Natural killer cell treated with Interleukin-12 subunit alpha and Interleukin-12 subunit beta and Interleukin-15 and Interleukin-18, amount 100 ng/mL, for 72 hours (primary cell): ENCODE results near the gene PDZK1IP1. TPM values are rescaled to one million over a fixed set of nuclear protein-coding genes. Genes with fewer than 3 reads are reported as not detected.
A peak's percentile ranks its signal among the peaks of the same experiment; 100 is the strongest.

Source experiments
- ATAC-seq, 2 donors: fragments of 150-1000 bp; cut with Tn5 transposase in 1 of 2; sonication (Bioruptor Pico), chemical (Tn5 transposase) in 1 of 2; 2 replicates each; pipeline ENCODE4 v1.10.0; 2021
- DNase-seq: peaks from one replicate; pipeline ENCODE4 v3.0.0; 2022; ENCODE audit warnings: low spot score
- H3K27ac Mint-ChIP-seq, 2 donors: 1 replicate in 1 of 2; 2 replicates in 1 of 2; pipeline ENCODE4 v1.8.0; 2022; ENCODE audit warnings: mixed read lengths in 2 of 2, mild to moderate bottlenecking in 1 of 2, moderate library complexity in 1 of 2
- H3K27me3 Mint-ChIP-seq, 2 donors: 1 replicate in 1 of 2; 2 replicates in 1 of 2; pipeline ENCODE4 v1.8.0; 2022; ENCODE audit warnings: mixed read lengths in 2 of 2
- H3K36me3 Mint-ChIP-seq: one replicate; pipeline ENCODE4 v1.8.0; 2022; ENCODE audit warnings: mixed read lengths
- H3K4me1 Mint-ChIP-seq, 2 donors: 1 replicate in 1 of 2; 2 replicates in 1 of 2; pipeline ENCODE4 v1.8.0; 2022; ENCODE audit warnings: low read depth in 2 of 2, mixed read lengths in 2 of 2, mild to moderate bottlenecking in 1 of 2
- H3K4me3 Mint-ChIP-seq: one replicate; pipeline ENCODE4 v1.8.0; 2022; ENCODE audit warnings: mixed read lengths
- H3K9me3 Mint-ChIP-seq: 2 replicates; pipeline ENCODE4 v1.8.0; 2022; ENCODE audit warnings: mixed read lengths
- total RNA-seq, 2 donors: library from RNA; stranded (reverse); gene quantifications; one replicate each; pipeline ENCODE4 v1.2.3, GENCODE V29; 2022

Gene PDZK1IP1
- total RNA-seq, 2 donors from 2014 or later: not detected

DNA sequence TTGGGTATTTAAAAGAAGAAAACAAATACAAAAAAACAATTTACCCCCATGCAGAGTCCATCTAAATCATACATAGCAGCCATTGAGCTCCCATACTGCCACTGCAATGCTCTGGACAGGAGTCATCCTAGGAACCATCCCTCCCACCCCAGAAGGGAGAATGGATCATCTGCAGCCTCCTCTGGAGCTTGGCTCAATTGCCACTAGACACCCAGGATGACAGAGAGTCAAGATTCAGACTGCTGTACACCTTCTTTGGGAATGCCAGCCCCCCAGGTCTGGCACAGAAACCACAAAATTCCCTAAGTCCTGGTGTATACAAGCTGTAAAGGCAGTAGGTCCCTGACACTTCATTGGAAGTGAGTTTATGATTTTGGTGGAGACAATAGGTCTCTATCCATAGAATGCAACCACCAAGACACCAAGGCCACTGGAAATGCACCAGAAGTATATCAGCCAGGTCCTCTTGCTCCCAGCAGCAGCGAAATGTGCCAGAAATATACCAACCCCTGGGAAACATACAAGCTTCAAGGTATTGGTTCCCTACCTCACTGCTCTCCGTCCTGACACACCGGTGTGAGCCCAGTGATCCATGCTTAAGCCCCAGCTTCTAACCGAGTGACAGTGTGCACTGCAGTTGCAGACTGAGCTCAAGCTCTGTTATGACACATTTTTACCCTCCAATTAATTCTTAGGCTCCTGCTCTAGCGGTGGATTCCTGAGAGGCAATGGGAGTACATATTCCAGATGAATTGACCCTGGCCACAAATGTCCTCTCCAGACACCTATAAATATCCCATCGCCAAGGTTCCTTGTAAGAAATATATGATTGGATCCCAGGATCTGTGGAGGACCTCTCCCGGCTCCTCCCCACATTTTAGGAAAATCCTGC, 37.8 kb upstream of the PDZK1IP1 start:
- H3K9me3 Mint-ChIP-seq: no peaks in the 10 kb centered on the region
- peaks cover 42 to 60% of the 10 kb centered on the region in 2 donors for H3K27me3 Mint-ChIP-seq
- H3K4me1 Mint-ChIP-seq: peaks cover 24 to 30% of the 10 kb centered on the region in 2 donors
- ATAC-seq: no peak
- no peak overlapping the region for H3K27ac Mint-ChIP-seq
- no peaks in the 10 kb centered on the region for H3K36me3 Mint-ChIP-seq
- H3K4me3 Mint-ChIP-seq: no peak overlapping the region
- no peak for DNase-seq

DNA sequence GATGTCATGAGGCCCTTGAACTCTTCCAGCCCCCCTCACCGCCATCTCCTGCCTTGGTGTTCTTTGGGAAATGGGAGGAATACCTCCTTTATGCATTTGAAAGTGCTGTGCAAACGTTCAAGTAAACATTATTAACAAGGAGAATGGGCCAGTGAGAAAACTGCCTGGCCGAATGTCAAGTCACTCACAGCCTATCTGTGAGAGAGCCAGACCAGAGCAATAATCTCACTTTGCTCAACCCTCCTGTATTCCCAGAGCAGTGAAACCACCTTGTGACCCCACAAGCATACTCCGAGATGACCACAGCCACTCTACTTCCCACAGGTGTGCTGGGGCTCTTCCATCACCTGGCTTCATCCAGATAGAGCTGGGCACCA, 37.0 kb upstream of the PDZK1IP1 start:
- ATAC-seq: no peak
- Mint-ChIP-seq H3K4me1 (peaks cover 19 to 26% of the 10 kb centered on the region in 2 donors), H3K9me3 (no peaks in the 10 kb centered on the region), H3K27me3 (peaks cover 38 to 52% of the 10 kb centered on the region in 2 donors), H3K27ac (no peak overlapping the region), H3K36me3 (no peaks in the 10 kb centered on the region), H3K4me3 (peak overlapping the region; percentile 48)
- no peak for DNase-seq

DNA sequence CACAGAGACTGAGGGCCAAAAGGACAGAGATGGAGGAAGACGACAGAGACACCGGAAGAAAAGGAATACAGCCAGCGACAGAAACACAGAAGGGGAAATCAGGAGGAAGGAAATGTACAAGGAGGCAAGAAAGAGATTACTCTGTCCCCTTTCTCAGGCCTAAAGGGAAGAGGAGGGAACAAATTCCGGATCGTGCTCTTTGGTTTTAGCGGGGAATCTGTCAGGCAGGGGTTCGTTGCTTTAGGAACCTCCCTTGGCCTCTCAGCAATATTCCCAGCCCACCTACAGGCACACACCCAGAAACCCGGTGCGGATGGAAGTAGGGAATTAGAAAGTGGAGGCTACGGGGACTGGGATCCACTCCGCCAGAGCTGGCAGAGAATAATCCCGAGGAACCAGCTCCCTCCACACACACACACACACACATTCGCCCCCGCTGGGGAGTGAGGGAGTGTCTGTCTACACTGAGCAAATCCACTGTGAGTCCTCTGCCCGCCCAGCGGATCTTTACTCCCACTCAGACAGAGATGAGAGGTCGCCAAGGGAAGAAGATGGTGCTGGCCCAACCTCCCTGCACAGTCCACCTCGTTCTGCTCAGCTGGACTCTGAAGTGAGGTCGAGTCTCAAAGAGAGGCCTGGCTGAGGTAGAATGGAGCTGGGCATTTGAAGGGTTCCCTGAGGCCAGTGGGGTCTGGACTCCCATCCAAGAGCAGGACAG, 36.4 kb upstream of the PDZK1IP1 start:
- peak overlapping the region; percentile 38 for H3K4me3 Mint-ChIP-seq
- peaks cover 32 to 47% of the 10 kb centered on the region in 2 donors for H3K27me3 Mint-ChIP-seq
- no peaks in the 10 kb centered on the region for H3K9me3 Mint-ChIP-seq
- DNase-seq (no peak), ATAC-seq (no peak)
- H3K36me3 Mint-ChIP-seq: no peaks in the 10 kb centered on the region
- peaks cover 14 to 21% of the 10 kb centered on the region in 2 donors for H3K4me1 Mint-ChIP-seq
- no peak overlapping the region for H3K27ac Mint-ChIP-seq

DNA sequence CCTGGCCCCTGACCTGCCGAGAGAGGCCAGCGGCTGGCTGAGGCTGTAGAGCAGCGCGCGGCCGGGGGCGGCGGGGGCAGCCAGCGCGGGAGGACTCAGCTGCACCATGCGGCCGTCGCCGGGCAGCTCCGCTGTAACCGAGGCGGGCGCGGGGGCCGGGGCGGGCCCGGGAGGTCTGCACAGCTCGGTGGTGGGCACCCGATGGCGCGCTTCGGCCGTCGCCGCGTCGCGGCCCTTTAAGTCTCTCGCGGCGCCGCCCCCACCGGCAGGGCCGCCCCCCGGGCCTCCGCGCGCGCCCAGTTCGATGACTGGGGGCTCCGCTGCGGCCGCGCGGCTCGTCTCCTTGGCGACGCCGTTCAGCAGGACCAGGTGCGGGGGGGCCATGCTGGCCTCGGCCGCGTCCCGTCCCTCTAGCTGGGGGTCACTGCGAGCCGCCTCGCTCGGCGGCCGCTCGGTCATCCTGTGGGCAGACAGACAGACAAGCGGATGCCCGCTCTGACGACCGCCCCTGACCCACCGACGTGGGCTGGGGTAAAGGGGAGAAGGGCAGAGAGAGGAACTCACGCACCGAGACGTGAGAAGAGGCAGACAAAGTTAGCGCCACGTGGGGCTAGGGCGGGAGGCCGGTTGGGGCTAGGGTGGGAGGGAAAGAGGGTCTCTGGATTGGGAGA, 35.7 kb upstream of the PDZK1IP1 start:
- Mint-ChIP-seq H3K4me1 (peaks cover 10 to 20% of the 10 kb centered on the region in 2 donors), H3K9me3 (no peaks in the 10 kb centered on the region), H3K27me3 (peaks cover 37 to 46% of the 10 kb centered on the region in 2 donors), H3K27ac (no peak overlapping the region), H3K4me3 (peak overlapping the region; percentile 38), H3K36me3 (no peaks in the 10 kb centered on the region)
- DNase-seq (no peak), ATAC-seq (peak; percentile 29 to 37)

GRCh38 chr1:47224676-47225399, 35.0 kb upstream of the PDZK1IP1 start:
- H3K27me3 Mint-ChIP-seq: peaks cover 34 to 45% of the 10 kb centered on the region in 2 donors
- no peak for DNase-seq
- no peaks in the 10 kb centered on the region for H3K9me3 Mint-ChIP-seq
- no peak overlapping the region for H3K27ac Mint-ChIP-seq
- H3K4me3 Mint-ChIP-seq: no peak overlapping the region
- no peaks in the 10 kb centered on the region for H3K36me3 Mint-ChIP-seq
- H3K4me1 Mint-ChIP-seq: peaks cover 3 to 13% of the 10 kb centered on the region in 2 donors
- no peak for ATAC-seq

DNA sequence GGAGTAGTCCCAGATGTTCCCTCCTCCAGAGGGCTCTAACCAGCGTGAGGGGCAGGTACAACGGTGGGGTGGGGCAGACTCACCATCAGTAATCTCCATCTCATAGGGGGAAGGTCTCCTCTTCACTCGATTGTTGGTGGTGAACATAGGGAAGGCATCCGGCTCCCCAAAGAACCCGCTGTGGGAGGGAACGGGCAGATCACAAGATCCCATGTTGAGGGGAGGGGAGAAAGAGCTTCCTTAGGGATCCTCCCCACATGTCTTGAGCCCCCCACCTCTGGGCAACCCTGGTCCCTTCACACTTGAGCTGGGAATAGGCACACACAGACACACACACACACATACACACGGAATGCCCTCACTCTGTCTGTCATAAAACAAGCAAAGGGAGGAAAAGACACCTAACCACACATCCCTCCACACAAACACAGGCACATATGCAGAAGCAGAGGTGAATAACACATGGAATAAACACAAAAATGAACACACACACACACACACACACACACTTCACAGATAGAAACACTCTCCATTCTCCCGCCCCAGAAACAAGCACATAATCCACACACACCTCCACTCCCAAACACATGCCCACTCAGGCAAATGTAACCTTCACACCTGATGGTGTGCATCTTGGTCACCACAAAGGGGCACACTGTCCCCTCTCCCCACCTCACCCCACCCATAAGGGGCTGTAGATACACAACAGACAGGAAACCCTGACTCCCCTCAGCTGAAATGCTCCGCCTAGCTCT, 34.3 kb upstream of the PDZK1IP1 start:
- H3K9me3 Mint-ChIP-seq: no peaks in the 10 kb centered on the region
- ATAC-seq (no peak), DNase-seq (no peak)
- no peak overlapping the region for H3K4me3 Mint-ChIP-seq
- no peak overlapping the region for H3K27ac Mint-ChIP-seq
- H3K4me1 Mint-ChIP-seq: peaks cover 0 to 6% of the 10 kb centered on the region in 2 donors
- H3K36me3 Mint-ChIP-seq: no peaks in the 10 kb centered on the region
- H3K27me3 Mint-ChIP-seq: peaks cover 27 to 38% of the 10 kb centered on the region in 2 donors

- H3K27me3 Mint-ChIP-seq: peaks cover 24 to 35% of the 10 kb centered on the region in 2 donors
- ATAC-seq (no peak), DNase-seq (no peak)
- H3K4me3 Mint-ChIP-seq: no peak overlapping the region
- no peaks in the 10 kb centered on the region for H3K36me3 Mint-ChIP-seq
- no peak overlapping the region for H3K27ac Mint-ChIP-seq
- H3K4me1 Mint-ChIP-seq: peaks cover 0 to 6% of the 10 kb centered on the region in 2 donors
- no peaks in the 10 kb centered on the region for H3K9me3 Mint-ChIP-seq
These were observed 33.5 kb upstream of the PDZK1IP1 start for GRCh38 chr1:47223174-47223920.

DNA sequence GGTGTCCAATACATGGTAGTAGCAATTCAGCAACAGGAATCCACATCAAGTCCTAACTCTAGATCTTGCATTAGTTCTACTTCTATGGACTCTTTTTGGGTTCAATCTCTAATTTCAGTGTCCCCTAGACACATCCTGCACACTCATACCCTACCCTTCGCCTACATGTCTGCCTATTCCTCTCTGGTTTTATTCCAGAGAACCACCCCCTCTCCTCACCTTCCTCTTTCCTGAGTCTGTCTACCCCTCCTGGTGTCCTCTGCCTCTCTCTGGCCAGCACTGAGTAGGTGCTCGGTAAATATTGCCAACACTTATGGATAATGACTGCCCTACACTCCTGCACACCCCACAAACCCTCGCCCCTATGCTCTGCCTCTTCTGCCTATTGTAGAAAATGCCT, 32.6 kb upstream of the PDZK1IP1 start:
- no peak for DNase-seq
- Mint-ChIP-seq H3K36me3 (no peaks in the 10 kb centered on the region), H3K4me3 (no peak overlapping the region), H3K27ac (no peak overlapping the region), H3K27me3 (peaks cover 17 to 26% of the 10 kb centered on the region in 2 donors), H3K4me1 (peaks cover 0 to 6% of the 10 kb centered on the region in 2 donors), H3K9me3 (no peaks in the 10 kb centered on the region)
- no peak for ATAC-seq

- H3K36me3 Mint-ChIP-seq: no peaks in the 10 kb centered on the region
- ATAC-seq (no peak), DNase-seq (no peak)
- no peak overlapping the region for H3K4me3 Mint-ChIP-seq
- H3K27ac Mint-ChIP-seq: no peak overlapping the region
- H3K4me1 Mint-ChIP-seq: no peaks in the 10 kb centered on the region
- H3K9me3 Mint-ChIP-seq: no peaks in the 10 kb centered on the region
- H3K27me3 Mint-ChIP-seq: peaks cover 9% of the 10 kb centered on the region in 2 donors
These were observed 29.9 kb upstream of the PDZK1IP1 start for GRCh38 chr1:47219590-47220220.

- ATAC-seq (no peak), DNase-seq (no peak)
- H3K27ac Mint-ChIP-seq: no peak overlapping the region
- no peak overlapping the region for H3K4me3 Mint-ChIP-seq
- peaks cover 9% of the 10 kb centered on the region in 2 donors for H3K27me3 Mint-ChIP-seq
- no peaks in the 10 kb centered on the region for H3K36me3 Mint-ChIP-seq
- no peaks in the 10 kb centered on the region for H3K4me1 Mint-ChIP-seq
- no peaks in the 10 kb centered on the region for H3K9me3 Mint-ChIP-seq
These were observed 29.2 kb upstream of the PDZK1IP1 start for GRCh38 chr1:47219001-47219400.

- Mint-ChIP-seq H3K4me3 (no peak overlapping the region), H3K36me3 (no peaks in the 10 kb centered on the region), H3K4me1 (no peaks in the 10 kb centered on the region), H3K9me3 (no peaks in the 10 kb centered on the region), H3K27me3 (peaks cover 9% of the 10 kb centered on the region in 2 donors), H3K27ac (no peak overlapping the region)
- ATAC-seq (no peak), DNase-seq (no peak)
These were observed 26.6 kb upstream of the PDZK1IP1 start for GRCh38 chr1:47216278-47217059.
